A549 (cell line): ENCODE measurements around the gene BPIFB4. TPM values are rescaled to one million over a fixed set of nuclear protein-coding genes. Genes with fewer than 3 reads are reported as not detected.

ENCODE experiments used
- ATAC-seq, 2 experiments: fragments of 200-7000 bp in 1 of 2; fragments of >200 bp in 1 of 2; cut with Nextera tagmentation in 1 of 2; cut with Tn5 transposase in 1 of 2; 3 replicates each; pipeline versions ENCODE4 v1.8.0 to v1.9.1; 2018 to 2020; ENCODE audit warnings: mild to moderate bottlenecking in 1 of 2, moderate library complexity in 1 of 2
- CTCF ChIA-PET: fragments of 300-600 bp; sonication (Branson Sonifier 250); formaldehyde crosslinking; extraction: SDS; loops from one replicate; lab custom pipeline; 2021; ENCODE audit warnings: antibody characterized with exemption, inconsistent platforms; lab: Yijun Ruan, JAX
- POLR2A ChIA-PET: fragments of 350-600 bp; formaldehyde crosslinking; extraction: SDS; loops from one replicate; lab custom pipeline; 2021; ENCODE audit warnings: antibody characterized with exemption, inconsistent platforms; lab: Yijun Ruan, JAX
- DNase-seq, 2 experiments: peaks; one replicate each; pipeline versions ENCODE4 v3.0.0 to v3.0.0-alpha.2; 2011 to 2016; ENCODE audit warnings: low read depth in 1 of 2, low spot score in 1 of 2
- FAIRE-seq: peaks from 2 replicates; lab custom pipeline; 2011; peaks lifted over from hg19 to GRCh38; lab: Jason Lieb, UNC
- H3K27ac ChIP-seq, 2 experiments: fragments of >200 bp; sonication (Bioruptor Twin); formaldehyde crosslinking; 3 replicates each; pipeline ENCODE4 v1.5.1; 2016 to 2017
- H3K4me1 ChIP-seq: fragments of >200 bp; sonication (Bioruptor Twin); formaldehyde crosslinking; 3 replicates; pipeline ENCODE4 v1.6.1; 2016
- H3K4me2 ChIP-seq: fragments of >200 bp; sonication (Bioruptor Twin); formaldehyde crosslinking; 3 replicates; pipeline ENCODE4 v1.6.1; 2016
- H3K4me3 ChIP-seq: fragments of >200 bp; sonication (Bioruptor Twin); formaldehyde crosslinking; 3 replicates; pipeline ENCODE4 v1.5.1; 2016
- H3K9me3 ChIP-seq: fragments of >200 bp; sonication (Bioruptor Twin); formaldehyde crosslinking; 3 replicates; pipeline ENCODE4 v1.6.1; 2016
- CBX8 ChIP-seq: fragments of 200-600 bp; sonication (generic); IDR thresholded peaks from 2 replicates; pipeline ENCODE4 v1.6.1; 2016
- CHD2 ChIP-seq: fragments of 150-350 bp; IDR thresholded peaks from 2 replicates; pipeline ENCODE4 v1.6.1; 2014; ENCODE audit warnings: low read length; ENCODE audit not compliant: partially characterized antibody
- EHF ChIP-seq: fragments of 250-450 bp; sonication (Bioruptor Pico); IDR thresholded peaks from 2 replicates; pipeline ENCODE4 v1.5.0; 2020; ENCODE audit warnings: mild to moderate bottlenecking
- EHMT2 ChIP-seq: fragments of 200-600 bp; sonication (generic); IDR thresholded peaks from 2 replicates; pipeline ENCODE4 v1.6.1; 2016; ENCODE audit warnings: antibody characterized with exemption, low read depth, mild to moderate bottlenecking, moderate library complexity
- ELK1 ChIP-seq: fragments of 150-350 bp; IDR thresholded peaks from 2 replicates; pipeline ENCODE4 v1.6.1; 2014; ENCODE audit warnings: low read depth, mild to moderate bottlenecking, low read length
- EP300 ChIP-seq, 2 experiments: fragments of >200 bp; sonication (Bioruptor Twin); formaldehyde crosslinking; IDR thresholded peaks; 2 replicates in 1 of 2; 3 replicates in 1 of 2; pipeline ENCODE4 v1.6.1; 2016 to 2017
- FOSL2 ChIP-seq, 2 experiments: fragments of 450-650 bp in 1 of 2; fragments of >200 bp in 1 of 2; sonication (Bioruptor Twin) in 1 of 2; formaldehyde crosslinking; IDR thresholded peaks; 2 replicates each; pipeline versions ENCODE4 v1.5.0 to v1.6.1; 2016 to 2020; ENCODE audit warnings: mild to moderate bottlenecking in 1 of 2, moderate library complexity in 1 of 2
- GATA3 ChIP-seq: IDR thresholded peaks from 2 replicates; pipeline ENCODE4 v1.6.1; 2012; ENCODE audit warnings: borderline replicate concordance
- HMGXB4 ChIP-seq: fragments of 250-450 bp; sonication (Bioruptor Pico); IDR thresholded peaks from 2 replicates; pipeline ENCODE4 v1.5.0; 2021; ENCODE audit warnings: mild to moderate bottlenecking, moderate library complexity, borderline replicate concordance
- KDM5A ChIP-seq: fragments of 200-600 bp; sonication (generic); IDR thresholded peaks from 2 replicates; pipeline ENCODE4 v1.6.1; 2016; ENCODE audit warnings: antibody characterized with exemption, mild to moderate bottlenecking
- MAX ChIP-seq: IDR thresholded peaks from 2 replicates; pipeline ENCODE4 v1.6.1; 2012
- MAZ ChIP-seq: fragments of 150-350 bp; IDR thresholded peaks from 2 replicates; pipeline ENCODE4 v1.6.1; 2014; ENCODE audit warnings: antibody characterized with exemption, low read depth, low read length, borderline replicate concordance
- NFE2L2 ChIP-seq: fragments of 150-350 bp; conservative IDR thresholded peaks from 2 replicates; pipeline ENCODE4 v1.6.1; 2014; ENCODE audit warnings: low read length
- NR3C1 ChIP-seq: fragments of >200 bp; sonication (Bioruptor Twin); formaldehyde crosslinking; IDR thresholded peaks from 3 replicates; pipeline ENCODE4 v1.6.1; 2017
- PHF8 ChIP-seq: fragments of 200-600 bp; sonication (generic); IDR thresholded peaks from 2 replicates; pipeline ENCODE4 v1.6.1; 2016; ENCODE audit warnings: low read depth, mild to moderate bottlenecking, antibody characterized with exemption, moderate library complexity, borderline replicate concordance
- POLR2AphosphoS2 ChIP-seq: conservative IDR thresholded peaks from 2 replicates; pipeline ENCODE4 v1.6.1; 2012; ENCODE audit warnings: low read length, improper control_type of control experiment, inconsistent platforms
- RCOR1 ChIP-seq: fragments of 150-350 bp; IDR thresholded peaks from 2 replicates; pipeline ENCODE4 v1.6.1; 2014; ENCODE audit warnings: antibody characterized with exemption, low read length, low read depth
- REST ChIP-seq: fragments of 200-600 bp; sonication (generic); IDR thresholded peaks from 2 replicates; pipeline ENCODE4 v1.6.1; 2016; ENCODE audit warnings: antibody characterized with exemption, mild to moderate bottlenecking, moderate library complexity
- RNF2 ChIP-seq: fragments of 200-600 bp; sonication (generic); IDR thresholded peaks from 2 replicates; pipeline ENCODE4 v1.6.1; 2016; ENCODE audit warnings: low read depth, mild to moderate bottlenecking, antibody characterized with exemption, moderate library complexity, borderline replicate concordance
- SMC3 ChIP-seq: fragments of >200 bp; sonication (Bioruptor Twin); formaldehyde crosslinking; IDR thresholded peaks from 3 replicates; pipeline ENCODE4 v1.6.1; 2018; ENCODE audit warnings: inconsistent platforms
- TP53 ChIP-seq: fragments of 250-450 bp; sonication (Bioruptor Pico); IDR thresholded peaks from 2 replicates; pipeline ENCODE4 v1.5.0; 2021; ENCODE audit warnings: mild to moderate bottlenecking, moderate library complexity
- USF2 ChIP-seq: fragments of 450-650 bp; IDR thresholded peaks from 2 replicates; pipeline ENCODE4 v1.6.1; 2014; ENCODE audit warnings: antibody characterized with exemption
- ZC3H11A ChIP-seq: fragments of 450-650 bp; IDR thresholded peaks from 2 replicates; pipeline ENCODE4 v1.6.1; 2014; ENCODE audit warnings: antibody characterized with exemption, mild to moderate bottlenecking
- ZSCAN20 ChIP-seq: fragments of 250-450 bp; sonication (Bioruptor Pico); IDR thresholded peaks from 2 replicates; pipeline ENCODE4 v1.8.0; 2022; ENCODE audit warnings: mild to moderate bottlenecking, moderate library complexity
- WGBS: methylation state at CpG from one replicate; pipeline ENCODE4 v1.1.6; 2017; ENCODE audit errors: missing lambda C conversion rate; 5-methylcytosine and 5-hydroxymethylcytosine counted together
- polyA minus RNA-seq: library from RNA; depleted of rRNA, polyadenylated mRNA; stranded (reverse); fragments of >200 nt; gene quantifications from 2 replicates; pipeline ENCODE4 v1.2.3, GENCODE V29; 2011; rRNA and poly(A)+ RNA removed
- polyA plus RNA-seq, 4 experiments: library from polyadenylated mRNA; depleted of rRNA in 3 of 4; stranded (reverse); fragments of >200 nt; fragmentation: RNase III in 1 of 4; extraction: RNeasy Plus Mini Kit Qiagen cat#74134 plus additional on column Dnase treatment in 1 of 4; gene quantifications; 2 replicates in 3 of 4; 3 replicates in 1 of 4; pipeline ENCODE4 v1.2.3, GENCODE V29; 2011 to 2017

The BPIFB4 gene
- not detected in 2 replicates for polyA plus RNA-seq (2011; rRNA removed)
- polyA plus RNA-seq (2012; cell fraction: cytosol; rRNA removed): not detected in 2 replicates
- polyA plus RNA-seq (2012; cell fraction: nucleus; rRNA removed): not detected in 2 replicates
- not detected in 3 replicates for polyA plus RNA-seq (2017; fragmentation: RNase III; extraction: RNeasy Plus Mini Kit Qiagen cat#74134 plus additional on column Dnase treatment)
- polyA minus RNA-seq: not detected in 2 replicates

GRCh38 chr20:33079259-33079658, at the start of gene BPIFB4:
TSS of gene BPIFB4 (plus strand) at chr20:33079643. CDS start at chr20:33081527, 1,884 bp downstream.
- Histone ChIP-seq H3K9me3 (no peaks in the 10 kb centered on the region), H3K27ac (no peak within 1 kb of the TSS), H3K4me1 (peaks cover 5% of the 10 kb centered on the region; the same call in 2 of the 3 replicates), H3K4me2 (no peak within 1 kb of the TSS), H3K4me3 (no peak within 1 kb of the TSS)
- POLR2A ChIA-PET: no interaction called here
- 20% methylated on average over 1 of the region's 2 CpGs for WGBS
- DNase-seq (no peak), FAIRE-seq (no peak), ATAC-seq (no peak)
- CTCF ChIA-PET: no interaction called here
- TF ChIP-seq NR3C1 (no peak), RCOR1 (no peak), EHMT2 (no peak), ELK1 (no peak), ZC3H11A (no peak), GATA3 (no peak), EHF (CRISPR knock-in tag) (no peak), MAZ (no peak), ZSCAN20 (CRISPR knock-in tag) (no peak), TP53 (no peak), SMC3 (no peak), NFE2L2 (no peak), POLR2AphosphoS2 (no peak), CHD2 (no peak), HMGXB4 (CRISPR knock-in tag) (no peak), USF2 (no peak)

- ChIA-PET POLR2A (no interaction called here), CTCF (interaction anchor here (0.8 kb wide), 1 partner anchor 45 kb away, joined by 3 read pairs; no protein-coding TSS in a partner anchor)
- no peak overlapping the region for H3K27ac ChIP-seq
- H3K9me3 ChIP-seq: no peaks in the 10 kb centered on the region
- no peak for DNase-seq
- no peak for FAIRE-seq
- no peaks in the 10 kb centered on the region for H3K4me1 ChIP-seq
- TF ChIP-seq MAZ (no peak), CBX8 (no peak), PHF8 (no peak), KDM5A (no peak), GATA3 (no peak), RNF2 (no peak), REST (no peak), RCOR1 (no peak), FOSL2 (IDR thresholded peaks at IDR 0.05) (no peak), FOSL2 (CRISPR knock-in tag; IDR thresholded peaks at IDR 0.05) (no peak), NFE2L2 (no peak), EP300 (IDR thresholded peaks at IDR 0.05) (no peak), EHMT2 (no peak), ZC3H11A (no peak), MAX (no peak)
- no peak overlapping the region for H3K4me2 ChIP-seq
- ATAC-seq: no peak
- WGBS: 16% methylated on average over 9 of the region's 9 CpGs
- H3K4me3 ChIP-seq: no peak overlapping the region
Observed at GRCh38 chr20:33030076-33030475, 49.4 kb upstream of the BPIFB4 start.
